HL-60 (cell line): ENCODE measurements around the gene SF3B3.

Source experiments
- DNase-seq, 2 experiments: peaks; one replicate each; pipeline ENCODE4 v3.0.0-alpha.2; 2010 to 2020; ENCODE audit warnings: low read depth in 1 of 2, low spot score in 1 of 2
- H3K27ac ChIP-seq: fragments of 250-450 bp; sonication (Bioruptor Pico); replicated peaks from 2 replicates; pipeline ENCODE4 v1.5.1; 2020; ENCODE audit warnings: mild to moderate bottlenecking, moderate library complexity
- H3K27me3 ChIP-seq: fragments of 250-450 bp; sonication (Bioruptor Pico); 2 replicates; pipeline ENCODE4 v1.5.1; 2021; ENCODE audit warnings: mild to moderate bottlenecking, moderate library complexity; ENCODE audit not compliant: insufficient read depth, poor library complexity, severe bottlenecking
- H3K4me3 ChIP-seq: replicated peaks from 2 replicates; pipeline ENCODE4 v1.5.1; 2011; ENCODE audit warnings: mild to moderate bottlenecking, control low read depth, low read length; ENCODE audit not compliant: insufficient read depth
- CTCF ChIP-seq: IDR thresholded peaks from one replicate; pipeline ENCODE4 v1.5.1; 2011; ENCODE audit warnings: low read length, control low read depth, inconsistent platforms; ENCODE audit not compliant: insufficient read depth
- GABPA ChIP-seq: IDR thresholded peaks from 2 replicates; pipeline ENCODE4 v1.6.1; 2012; ENCODE audit warnings: low read depth
- POLR2AphosphoS5 ChIP-seq: IDR thresholded peaks from 2 replicates; pipeline ENCODE4 v1.6.1; 2012; ENCODE audit warnings: low read depth
- REST ChIP-seq: IDR thresholded peaks from 2 replicates; pipeline ENCODE4 v1.6.1; 2012; ENCODE audit warnings: low read depth; ENCODE audit not compliant: insufficient replicate concordance
- SPI1 ChIP-seq: IDR thresholded peaks from 2 replicates; pipeline ENCODE4 v1.6.1; 2012; ENCODE audit warnings: low read depth, mild to moderate bottlenecking, borderline replicate concordance

Gene SF3B3

GRCh38 chr16:70544548-70544947 is 20.9 kb downstream of the SF3B3 start:
- no peak overlapping the region for H3K27ac ChIP-seq
- no peak for TF ChIP-seq GABPA
- TF ChIP-seq CTCF: no peak
- no peak for TF ChIP-seq POLR2AphosphoS5
- TF ChIP-seq SPI1: no peak
- TF ChIP-seq REST: no peak
- H3K4me3 ChIP-seq: no peak overlapping the region
- DNase-seq: no peak
- H3K27me3 ChIP-seq: no peaks in the 10 kb centered on the region

- no peaks in the 10 kb centered on the region for H3K27me3 ChIP-seq
- DNase-seq: no peak
These were observed 25.3 kb downstream of the SF3B3 start for GRCh38 chr16:70548936-70549335.

GRCh38 chr16:70550082-70550481 is 26.5 kb downstream of the SF3B3 start:
- TF ChIP-seq POLR2AphosphoS5 (no peak), SPI1 (no peak), CTCF (no peak), REST (no peak), GABPA (no peak)
- H3K27me3 ChIP-seq: no peaks in the 10 kb centered on the region
- H3K4me3 ChIP-seq: no peak overlapping the region
- no peak for DNase-seq
- no peak overlapping the region for H3K27ac ChIP-seq

More at GRCh38 chr16:70548936-70549335, 25.3 kb downstream of the SF3B3 start:
- Histone ChIP-seq H3K27ac (no peak overlapping the region), H3K4me3 (no peak overlapping the region)
- TF ChIP-seq SPI1 (no peak), CTCF (no peak), GABPA (no peak), REST (no peak), POLR2AphosphoS5 (no peak)
